ENCODE data around the gene EDIL3. TPM values are rescaled to one million over a fixed set of nuclear protein-coding genes. Genes with fewer than 3 reads are reported as not detected.

The EDIL3 gene
- total RNA-seq, 1 experiment from 2014 or later, result 7.2 TPM

GRCh38 chr5:84113246-84114105, 271.2 kb downstream of the EDIL3 start:
- Histone ChIP-seq H2AFZ (no peak overlapping the region), H3K9me3 (ENCODE audit: insufficient read depth, low read depth) (no peaks in the 10 kb centered on the region), H3K27me3 (ENCODE audit: insufficient read depth, low read depth) (no peaks in the 10 kb centered on the region), H3K36me3 (ENCODE audit: low read depth) (no peaks in the 10 kb centered on the region), H3K4me2 (no peak overlapping the region), H3K27ac (no peak overlapping the region), H3K79me2 (ENCODE audit: low read depth) (no peaks in the 10 kb centered on the region), H4K20me1 (ENCODE audit: insufficient read depth) (no peaks in the 10 kb centered on the region), H3K4me3 (no peak overlapping the region), H3F3A (ENCODE audit: insufficient read depth, low read depth) (no peaks in the 10 kb centered on the region), H3K9me2 (ENCODE audit: insufficient read depth) (no peaks in the 10 kb centered on the region), H3K4me1 (replicated peaks; ENCODE audit: insufficient read depth) (0 out of 2 replicates have a peak, but pooled peaks cover 10% of the 10 kb centered on the region)
- POLR2A ChIA-PET (ENCODE audit: unreplicated experiment), result no interaction called here
- no peak for TF ChIP-seq CTCF (conservative IDR thresholded peaks at IDR 0.05)
- TF ChIP-seq EZH2 (IDR thresholded peaks at IDR 0.05; ENCODE audit: low read depth), result no peak
- BruUV-seq (replicated peaks), result no TSS peak
- CTCF ChIA-PET, result no interaction called here
- intact Hi-C loops (cut with micrococcal nuclease; ENCODE audit: unreplicated experiment), result no loop called here
- peak in 1 of 2 experiments; percentile 17 for DNase-seq

- no peaks in the 10 kb centered on the region for H3F3A ChIP-seq (ENCODE audit: insufficient read depth, low read depth)
- BruUV-seq (replicated peaks), result no TSS peak
- H3K27ac ChIP-seq, result no peak overlapping the region
- no peak overlapping the region for H3K4me3 ChIP-seq
- H3K36me3 ChIP-seq (ENCODE audit: low read depth), result no peaks in the 10 kb centered on the region
- H2AFZ ChIP-seq, result no peak overlapping the region
- no peaks in the 10 kb centered on the region for H3K4me1 ChIP-seq (replicated peaks; ENCODE audit: insufficient read depth)
- no peak for DNase-seq
- H3K4me2 ChIP-seq, result no peak overlapping the region
- H3K9me3 ChIP-seq (ENCODE audit: insufficient read depth, low read depth), result no peaks in the 10 kb centered on the region
- H3K79me2 ChIP-seq (ENCODE audit: low read depth), result no peaks in the 10 kb centered on the region
- TF ChIP-seq EZH2 (IDR thresholded peaks at IDR 0.05; ENCODE audit: low read depth), result no peak
- TF ChIP-seq CTCF (conservative IDR thresholded peaks at IDR 0.05), result no peak
- H3K27me3 ChIP-seq (ENCODE audit: insufficient read depth, low read depth), result no peaks in the 10 kb centered on the region
- ChIA-PET CTCF (no interaction called here), POLR2A (ENCODE audit: unreplicated experiment) (no interaction called here)
- H3K9me2 ChIP-seq (ENCODE audit: insufficient read depth), result no peaks in the 10 kb centered on the region
- intact Hi-C loops (cut with micrococcal nuclease; ENCODE audit: unreplicated experiment), result no loop called here
- H4K20me1 ChIP-seq (ENCODE audit: insufficient read depth), result no peaks in the 10 kb centered on the region
Observed at GRCh38 chr5:84092738-84093137, 291.9 kb downstream of the EDIL3 start.

- H3K27me3 ChIP-seq (ENCODE audit: insufficient read depth, low read depth), result no peaks in the 10 kb centered on the region
- H3F3A ChIP-seq (ENCODE audit: insufficient read depth, low read depth), result no peaks in the 10 kb centered on the region
- ChIA-PET CTCF (no interaction called here), POLR2A (ENCODE audit: unreplicated experiment) (no interaction called here)
- no peak overlapping the region for H2AFZ ChIP-seq
- H3K36me3 ChIP-seq (ENCODE audit: low read depth), result no peaks in the 10 kb centered on the region
- no peak overlapping the region for H3K4me3 ChIP-seq
- no peaks in the 10 kb centered on the region for H3K9me3 ChIP-seq (ENCODE audit: insufficient read depth, low read depth)
- no peaks in the 10 kb centered on the region for H3K79me2 ChIP-seq (ENCODE audit: low read depth)
- H3K27ac ChIP-seq, result no peak overlapping the region
- TF ChIP-seq CTCF (conservative IDR thresholded peaks at IDR 0.05), result no peak
- no peak for TF ChIP-seq EZH2 (IDR thresholded peaks at IDR 0.05; ENCODE audit: low read depth)
- no peak for DNase-seq
- H4K20me1 ChIP-seq (ENCODE audit: insufficient read depth), result no peaks in the 10 kb centered on the region
- no peak overlapping the region for H3K4me2 ChIP-seq
- BruUV-seq (replicated peaks), result no TSS peak
- H3K9me2 ChIP-seq (ENCODE audit: insufficient read depth), result no peaks in the 10 kb centered on the region
- H3K4me1 ChIP-seq (replicated peaks; ENCODE audit: insufficient read depth), result no peaks in the 10 kb centered on the region
- intact Hi-C loops (cut with micrococcal nuclease; ENCODE audit: unreplicated experiment), result no loop called here
Observed at GRCh38 chr5:84091127-84091799, 293.4 kb downstream of the EDIL3 start.
